Right atrium auricular region (tissue), 2 donors: ENCODE results near the gene LRRC7. TPM values are rescaled to one million over a fixed set of nuclear protein-coding genes. Genes with fewer than 3 reads are reported as not detected.

ENCODE experiments used
- DNase-seq: peaks from one replicate; pipeline ENCODE4 v3.0.0-alpha.2; 2019; ENCODE audit warnings: low spot score
- H3K27ac ChIP-seq, 2 donors: fragments of 200-600 bp; sonication (generic); 1 replicate in 1 of 2; 2 replicates in 1 of 2; pipeline ENCODE4 v1.5.1; 2016 to 2019
- H3K27me3 ChIP-seq, 2 donors: fragments of 200-600 bp; sonication (generic); one replicate each; pipeline versions ENCODE4 v1.5.1 to v1.6.0; 2017 to 2019
- H3K36me3 ChIP-seq: fragments of 200-600 bp; sonication (generic); one replicate; pipeline ENCODE4 v1.5.1; 2016
- H3K4me1 ChIP-seq, 2 donors: fragments of 200-600 bp; sonication (generic); one replicate each; pipeline versions ENCODE4 v1.5.1 to v1.6.0; 2017 to 2019
- H3K4me3 ChIP-seq, 2 donors: fragments of 200-600 bp; sonication (generic); 1 replicate in 1 of 2; 2 replicates in 1 of 2; pipeline ENCODE4 v1.5.1; 2017 to 2019; ENCODE audit warnings: mild to moderate bottlenecking in 1 of 2, moderate library complexity in 1 of 2
- H3K9me3 ChIP-seq, 2 donors: fragments of 200-600 bp; sonication (generic); one replicate each; pipeline ENCODE4 v1.5.1; 2019
- CTCF ChIP-seq, 2 donors: fragments of 200-600 bp; sonication (generic); IDR thresholded peaks; one replicate each; pipeline ENCODE4 v1.5.1; 2019; ENCODE audit warnings: antibody characterized with exemption in 2 of 2
- total RNA-seq, 2 donors: library from RNA; depleted of rRNA; stranded (reverse); fragments of >200 nt; gene quantifications; one replicate each; pipeline ENCODE4 v1.1.0, GENCODE V29; 2016

LRRC7 gene
- total RNA-seq, 2 donors from 2014 or later, result 0.75 to 14.3 TPM

- Histone ChIP-seq H3K9me3 (no peaks in the 10 kb centered on the region), H3K36me3 (no peaks in the 10 kb centered on the region), H3K27ac (no peak overlapping the region), H3K4me1 (no peaks in the 10 kb centered on the region), H3K4me3 (no peak overlapping the region), H3K27me3 (no peaks in the 10 kb centered on the region)
- DNase-seq, result no peak
- no peak for TF ChIP-seq CTCF (IDR thresholded peaks at IDR 0.05)
Measured at GRCh38 chr1:69930396-69930795, 362.7 kb downstream of the LRRC7 start.

- Histone ChIP-seq H3K4me1 (no peaks in the 10 kb centered on the region), H3K36me3 (no peaks in the 10 kb centered on the region), H3K4me3 (no peak overlapping the region), H3K9me3 (no peaks in the 10 kb centered on the region), H3K27me3 (no peaks in the 10 kb centered on the region), H3K27ac (no peak overlapping the region)
- DNase-seq, result no peak
- TF ChIP-seq CTCF (IDR thresholded peaks at IDR 0.05), result no peak
Measured at GRCh38 chr1:69932760-69933159, 365.0 kb downstream of the LRRC7 start.

GRCh38 chr1:69940231-69940630 is 372.5 kb downstream of the LRRC7 start:
- no peak for TF ChIP-seq CTCF (IDR thresholded peaks at IDR 0.05)
- H3K27ac ChIP-seq, result no peak overlapping the region
- no peaks in the 10 kb centered on the region for H3K9me3 ChIP-seq
- H3K27me3 ChIP-seq, result no peaks in the 10 kb centered on the region
- H3K4me3 ChIP-seq, result no peak overlapping the region
- H3K4me1 ChIP-seq, result no peaks in the 10 kb centered on the region
- DNase-seq, result no peak
- H3K36me3 ChIP-seq, result no peaks in the 10 kb centered on the region

GRCh38 chr1:69940816-69941215 is 373.1 kb downstream of the LRRC7 start:
- Histone ChIP-seq H3K36me3 (no peaks in the 10 kb centered on the region), H3K4me1 (no peaks in the 10 kb centered on the region), H3K27me3 (no peaks in the 10 kb centered on the region), H3K4me3 (no peak overlapping the region), H3K27ac (no peak overlapping the region), H3K9me3 (no peaks in the 10 kb centered on the region)
- no peak for TF ChIP-seq CTCF (IDR thresholded peaks at IDR 0.05)
- no peak for DNase-seq

GRCh38 chr1:69943030-69943429 is 375.3 kb downstream of the LRRC7 start:
- Histone ChIP-seq H3K4me1 (no peaks in the 10 kb centered on the region), H3K27me3 (no peaks in the 10 kb centered on the region), H3K9me3 (peaks cover 0 to 5% of the 10 kb centered on the region in 2 donors), H3K36me3 (no peaks in the 10 kb centered on the region), H3K27ac (no peak overlapping the region), H3K4me3 (no peak overlapping the region)
- no peak for DNase-seq
- no peak for TF ChIP-seq CTCF (IDR thresholded peaks at IDR 0.05)

- Histone ChIP-seq H3K27me3 (no peaks in the 10 kb centered on the region), H3K9me3 (peaks cover 0 to 5% of the 10 kb centered on the region in 2 donors), H3K27ac (no peak overlapping the region), H3K4me3 (no peak overlapping the region), H3K4me1 (no peaks in the 10 kb centered on the region), H3K36me3 (no peaks in the 10 kb centered on the region)
- DNase-seq, result no peak
- no peak for TF ChIP-seq CTCF (IDR thresholded peaks at IDR 0.05)
Measured at GRCh38 chr1:69946935-69947334, 379.2 kb downstream of the LRRC7 start.
